Right lobe of liver (tissue), 6 donors: ENCODE data around the gene SCN4B. TPM values are rescaled to one million over a fixed set of nuclear protein-coding genes. Genes with fewer than 3 reads are reported as not detected.
A peak's percentile ranks its signal among the peaks of the same experiment; 100 is the strongest.

Experiments used
- ATAC-seq, 4 donors: fragments of 200-7000 bp; cut with Tn5 transposase; one replicate each; pipeline ENCODE4 v1.9.1; 2020; ENCODE audit warnings: mild to moderate bottlenecking in 4 of 4, moderate library complexity in 4 of 4
- DNase-seq, 3 donors: peaks; one replicate each; pipeline ENCODE4 v3.0.0-alpha.2; 2020
- H3K27ac ChIP-seq, 3 donors: fragments of 200-600 bp; one replicate each; pipeline ENCODE4 v1.8.0; 2022
- H3K27me3 ChIP-seq, 2 donors: fragments of 200-600 bp; one replicate each; pipeline ENCODE4 v1.8.0; 2022
- H3K36me3 ChIP-seq, 4 donors: fragments of 200-600 bp; sonication (generic) in 1 of 4; one replicate each; pipeline versions ENCODE4 v1.5.1 to v1.8.0; 2017 to 2022; ENCODE audit warnings: control low read depth in 1 of 4
- H3K4me1 ChIP-seq, 4 donors: fragments of 200-600 bp; sonication (generic) in 1 of 4; one replicate each; pipeline versions ENCODE4 v1.5.1 to v1.8.0; 2017 to 2022; ENCODE audit warnings: control low read depth in 1 of 4
- H3K4me3 ChIP-seq, 3 donors: fragments of 200-600 bp; one replicate each; pipeline ENCODE4 v1.8.0; 2022
- H3K9me3 ChIP-seq, 4 donors: fragments of 200-600 bp; sonication (generic) in 1 of 4; one replicate each; pipeline versions ENCODE4 v1.5.1 to v1.8.0; 2017 to 2022; ENCODE audit warnings: control low read depth in 1 of 4
- POLR2A ChIP-seq: fragments of 450-650 bp; IDR thresholded peaks from one replicate; pipeline ENCODE4 v1.6.1; 2017; ENCODE audit warnings: antibody characterized with exemption, mild to moderate bottlenecking
- WGBS: methylation state at CpG from one replicate; pipeline ENCODE4 v1.1.6; 2018; ENCODE audit warnings: low coverage, low lambda C conversion rate; ENCODE audit not compliant: insufficient coverage; ENCODE audit errors: missing lambda C conversion rate; 5-methylcytosine and 5-hydroxymethylcytosine counted together
- intact Hi-C, 2 donors: fragments of 100-400 bp; cut with DNase I; formaldehyde crosslinking; loops; one replicate each; pipeline versions ENCODE4 v1.11.2 to v1.14.1; 2022
- total RNA-seq, 6 experiments: library from RNA; depleted of rRNA in 2 of 6; stranded (reverse); fragments of >200 nt in 2 of 6; fragmentation: NEBNext Ultra II Directional in 3 of 6; extraction: Animal tissue kit (Norgen Biotek cat#: 25700) in 3 of 6; gene quantifications; one replicate each; pipeline versions ENCODE4 v1.1.0 to v1.2.4, GENCODE V29; 2016 to 2023
- TF ChIP-seq, protein P1 (sequence below), 4 donors: fragments of 200-600 bp in 3 of 4; fragments of 450-650 bp in 1 of 4; IDR thresholded peaks; one replicate each; pipeline versions ENCODE4 v1.5.1 to v1.8.0; 2016 to 2022; ENCODE audit warnings: antibody characterized with exemption in 4 of 4, mild to moderate bottlenecking in 2 of 4
- donor health status: DM: no; HTN: yes; CAD: no.
- donor health status: DM: no; HTN: no; CAD: no.
- donor health status: DM: no; HTN: no; CAD: no.
- donor health status: DM: no; HTN: yes; CAD: no.
- donor health status: DM: no; HTN: yes; CAD: no.

Gene SCN4B
- total RNA-seq, 6 experiments from 2014 or later: 0.11 to 0.30 (median 0.23) TPM

DNA sequence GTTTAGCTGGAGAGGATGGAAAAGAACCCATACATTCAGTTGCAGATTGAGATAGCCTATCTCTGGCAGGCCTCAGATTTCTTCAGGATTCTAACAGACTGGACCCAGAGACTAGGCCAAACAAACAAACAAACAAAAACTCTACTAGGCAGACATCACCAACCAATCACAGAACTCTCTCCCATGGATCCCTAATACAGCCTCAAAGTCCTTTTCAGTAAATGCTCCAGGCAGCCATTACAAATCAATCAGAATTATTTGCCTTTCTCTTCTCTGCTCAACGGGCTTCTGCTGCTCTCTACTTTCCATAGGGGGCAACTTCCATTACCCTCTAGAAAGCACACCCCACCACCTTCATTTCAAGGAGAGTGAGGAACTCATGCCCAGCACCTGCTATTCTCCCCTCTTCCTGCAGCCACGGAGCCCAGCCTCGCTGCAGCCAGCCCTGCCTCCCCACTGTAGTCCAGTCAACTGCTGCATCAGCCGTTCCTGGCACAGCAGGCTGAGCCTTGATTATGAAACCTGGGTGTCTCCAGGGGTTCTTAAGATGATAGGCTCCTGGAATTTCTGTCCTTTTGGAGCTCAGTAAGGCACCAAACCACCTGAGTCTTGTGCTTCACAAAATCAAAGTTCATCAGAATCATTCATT, 46.8 kb downstream of the SCN4B start:
- TF ChIP-seq, protein P1, sequence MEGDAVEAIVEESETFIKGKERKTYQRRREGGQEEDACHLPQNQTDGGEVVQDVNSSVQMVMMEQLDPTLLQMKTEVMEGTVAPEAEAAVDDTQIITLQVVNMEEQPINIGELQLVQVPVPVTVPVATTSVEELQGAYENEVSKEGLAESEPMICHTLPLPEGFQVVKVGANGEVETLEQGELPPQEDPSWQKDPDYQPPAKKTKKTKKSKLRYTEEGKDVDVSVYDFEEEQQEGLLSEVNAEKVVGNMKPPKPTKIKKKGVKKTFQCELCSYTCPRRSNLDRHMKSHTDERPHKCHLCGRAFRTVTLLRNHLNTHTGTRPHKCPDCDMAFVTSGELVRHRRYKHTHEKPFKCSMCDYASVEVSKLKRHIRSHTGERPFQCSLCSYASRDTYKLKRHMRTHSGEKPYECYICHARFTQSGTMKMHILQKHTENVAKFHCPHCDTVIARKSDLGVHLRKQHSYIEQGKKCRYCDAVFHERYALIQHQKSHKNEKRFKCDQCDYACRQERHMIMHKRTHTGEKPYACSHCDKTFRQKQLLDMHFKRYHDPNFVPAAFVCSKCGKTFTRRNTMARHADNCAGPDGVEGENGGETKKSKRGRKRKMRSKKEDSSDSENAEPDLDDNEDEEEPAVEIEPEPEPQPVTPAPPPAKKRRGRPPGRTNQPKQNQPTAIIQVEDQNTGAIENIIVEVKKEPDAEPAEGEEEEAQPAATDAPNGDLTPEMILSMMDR (IDR thresholded peaks at IDR 0.05): no peak
- no peak for TF ChIP-seq POLR2A
- ATAC-seq (peak in 1 of 4 donors; percentile 24), DNase-seq (no peak)
- intact Hi-C loops: no loop called here
- no peak overlapping the region for H3K27ac ChIP-seq
- WGBS: 56% methylated on average over 3 of the region's 4 CpGs
- no peaks in the 10 kb centered on the region for H3K9me3 ChIP-seq
- H3K4me1 ChIP-seq: no peaks in the 10 kb centered on the region
- no peaks in the 10 kb centered on the region for H3K27me3 ChIP-seq
- H3K36me3 ChIP-seq: no peaks in the 10 kb centered on the region
- no peak overlapping the region for H3K4me3 ChIP-seq

DNA sequence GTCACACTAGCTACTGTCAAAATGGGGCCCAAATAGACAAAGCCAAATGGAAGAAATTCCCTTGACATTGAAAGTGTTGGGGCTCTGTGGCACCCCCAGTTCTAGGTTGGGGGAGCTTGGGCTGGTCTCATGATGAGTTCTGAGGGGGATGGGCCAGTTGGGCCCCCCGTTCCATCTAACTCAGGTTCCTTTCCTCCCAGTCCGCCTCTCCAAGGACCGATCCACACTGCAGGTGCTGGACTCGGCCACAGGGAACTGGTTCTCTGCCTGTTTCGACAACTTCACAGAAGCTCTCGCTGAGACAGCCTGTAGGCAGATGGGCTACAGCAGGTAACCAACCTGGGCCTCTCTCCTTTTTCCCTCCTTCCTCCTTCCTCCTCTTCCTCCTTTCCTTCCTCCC, 48.1 kb downstream of the SCN4B start:
- intact Hi-C loops: no loop called here
- Histone ChIP-seq H3K4me3 (no peak overlapping the region), H3K9me3 (no peaks in the 10 kb centered on the region), H3K4me1 (no peaks in the 10 kb centered on the region), H3K27ac (no peak overlapping the region), H3K27me3 (no peaks in the 10 kb centered on the region), H3K36me3 (no peaks in the 10 kb centered on the region)
- DNase-seq: no peak
- no peak for ATAC-seq
- no peak for TF ChIP-seq POLR2A
- TF ChIP-seq, protein P1 (IDR thresholded peaks at IDR 0.05): no peak
- WGBS: no CpG with 5 or more reads among the region's 6 CpGs

DNA sequence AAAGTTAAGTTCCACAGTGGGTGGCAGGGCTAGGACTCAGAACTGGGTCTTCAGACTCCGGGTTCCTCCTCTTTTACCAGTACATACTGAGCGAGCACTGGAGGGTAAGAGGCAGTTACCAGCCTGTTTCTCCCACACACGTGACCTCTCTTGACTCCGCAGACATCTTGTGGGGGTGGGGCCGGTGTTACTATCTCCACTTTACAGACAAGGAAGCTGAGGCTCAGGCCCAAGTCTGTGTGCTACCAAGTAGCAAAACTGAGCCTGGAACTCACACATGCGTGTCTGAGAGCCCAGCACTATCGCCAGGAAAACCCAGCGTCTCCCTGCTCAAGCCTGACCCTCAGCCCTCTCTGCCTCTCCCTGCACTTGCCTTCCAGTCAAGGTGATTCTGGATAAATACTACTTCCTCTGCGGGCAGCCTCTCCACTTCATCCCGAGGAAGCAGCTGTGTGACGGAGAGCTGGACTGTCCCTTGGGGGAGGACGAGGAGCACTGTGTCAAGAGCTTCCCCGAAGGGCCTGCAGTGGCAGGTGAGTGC, 49.8 kb downstream of the SCN4B start:
- Histone ChIP-seq H3K27ac (no peak overlapping the region), H3K27me3 (no peaks in the 10 kb centered on the region), H3K4me1 (no peaks in the 10 kb centered on the region), H3K4me3 (no peak overlapping the region), H3K36me3 (no peaks in the 10 kb centered on the region), H3K9me3 (no peaks in the 10 kb centered on the region)
- TF ChIP-seq POLR2A: no peak
- TF ChIP-seq, protein P1 (IDR thresholded peaks at IDR 0.05): no peak
- WGBS: 56% methylated on average over 3 of the region's 13 CpGs
- ATAC-seq (peak in 2 of 4 donors; percentile 11 to 70), DNase-seq (no peak)
- intact Hi-C loops: no loop called here

DNA sequence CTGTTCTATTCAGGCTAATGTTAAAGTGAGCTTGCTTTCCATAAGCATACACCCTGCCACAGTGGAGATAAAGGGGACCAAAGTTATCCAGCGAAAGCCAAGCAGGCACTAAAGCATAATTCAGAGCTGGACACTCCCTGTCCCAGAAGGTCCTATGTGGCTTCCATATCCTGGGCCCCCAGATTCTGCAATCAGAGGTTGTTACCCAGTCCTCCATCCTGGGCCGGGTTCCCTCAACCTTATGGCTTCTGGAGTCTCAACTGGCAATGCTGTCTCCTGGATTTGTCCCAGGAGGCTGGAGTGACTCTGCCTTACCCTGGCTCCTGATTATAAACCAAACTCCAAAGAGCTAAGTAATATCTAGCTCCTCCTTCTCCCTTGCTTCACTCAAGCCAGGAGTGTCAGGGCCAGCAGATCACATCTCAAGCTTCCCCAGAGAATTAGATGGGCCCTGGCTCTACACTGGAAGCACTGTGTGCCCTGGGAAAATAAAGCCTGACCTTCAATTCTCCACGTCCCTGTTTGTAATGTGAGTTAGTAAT, 51.9 kb downstream of the SCN4B start:
- Histone ChIP-seq H3K9me3 (no peaks in the 10 kb centered on the region), H3K4me1 (peaks cover 0 to 7% (median 0%) of the 10 kb centered on the region in 4 donors), H3K27me3 (no peaks in the 10 kb centered on the region), H3K4me3 (no peak overlapping the region), H3K27ac (no peak overlapping the region), H3K36me3 (no peaks in the 10 kb centered on the region)
- DNase-seq: no peak
- TF ChIP-seq, protein P1 (IDR thresholded peaks at IDR 0.05): no peak
- TF ChIP-seq POLR2A: no peak
- intact Hi-C loops: no loop called here
- WGBS: 50% methylated on average over 2 of the region's 3 CpGs
- ATAC-seq: no peak
